Effector CD8-positive, alpha-beta T cell (primary cell): ENCODE measurements around the gene NDC80.
"Not testable (repeated sequence)": the region's sequence is repeated elsewhere in the genome, so short reads cannot be mapped to it uniquely, and the experiment has no call there.

ENCODE experiments used
- DNase-seq: peaks from one replicate; lab custom pipeline; 2025; lab: John Stamatoyannopoulos, UW

The NDC80 gene

GRCh38 chr18:2627821-2628276 is 56.5 kb downstream of the NDC80 start:
- DNase-seq: no peak

- no peak for DNase-seq
These were observed 57.6 kb downstream of the NDC80 start for GRCh38 chr18:2629003-2629402.

GRCh38 chr18:2635586-2635985 is 64.2 kb downstream of the NDC80 start:
- DNase-seq: no peak

GRCh38 chr18:2636126-2636631 is 64.8 kb downstream of the NDC80 start:
- no peak for DNase-seq

GRCh38 chr18:2641638-2642037 is 70.3 kb downstream of the NDC80 start:
- no peak for DNase-seq

GRCh38 chr18:2642771-2643170 is 71.4 kb downstream of the NDC80 start:
- no peak for DNase-seq

GRCh38 chr18:2644535-2644934 is 73.2 kb downstream of the NDC80 start:
- no peak for DNase-seq

GRCh38 chr18:2651981-2652380 is 80.6 kb downstream of the NDC80 start:
- no peak for DNase-seq

GRCh38 chr18:2653467-2653866 is 82.1 kb downstream of the NDC80 start:
- DNase-seq: no peak

GRCh38 chr18:2654169-2654927 is 83.0 kb downstream of the NDC80 start:
- DNase-seq: no peak

- peak; percentile 80 for DNase-seq
These were observed 83.5 kb downstream of the NDC80 start for GRCh38 chr18:2654928-2655177.

GRCh38 chr18:2655178-2655953 is 84.0 kb downstream of the NDC80 start, which contains the start of gene SMCHD1:
TSS of gene SMCHD1 (plus strand) at chr18:2655726. CDS start at chr18:2656076, 350 bp downstream.
- DNase-seq: peak; percentile 78

- DNase-seq: no peak
These were observed 84.5 kb downstream of the NDC80 start for GRCh38 chr18:2655954-2656236.

- peak; percentile 30 for DNase-seq
These were observed 85.1 kb downstream of the NDC80 start for GRCh38 chr18:2656237-2656980.

GRCh38 chr18:2656981-2657512 is 85.7 kb downstream of the NDC80 start:
- no peak for DNase-seq

- no peak for DNase-seq
These were observed 86.6 kb downstream of the NDC80 start for GRCh38 chr18:2657788-2658458.

GRCh38 chr18:2660849-2661248 is 89.5 kb downstream of the NDC80 start:
- not testable (repeated sequence) for DNase-seq

- DNase-seq: not testable (repeated sequence)
These were observed 90.9 kb downstream of the NDC80 start for GRCh38 chr18:2662288-2662687.

GRCh38 chr18:2662990-2663389 is 91.6 kb downstream of the NDC80 start:
- DNase-seq: no peak
